Astrocyte (in vitro differentiated cells and primary cell): ENCODE data around the gene EMP1. TPM values are rescaled to one million over a fixed set of nuclear protein-coding genes. Genes with fewer than 3 reads are reported as not detected.

Experiments used
- DNase-seq: peaks from one replicate; pipeline ENCODE4 v3.0.0-alpha.2; 2010; ENCODE audit warnings: low read depth
- FAIRE-seq: peaks from 2 replicates; lab custom pipeline; 2011; peaks lifted over from hg19 to GRCh38; lab: Jason Lieb, UNC
- H2AFZ ChIP-seq: 2 replicates; pipeline ENCODE4 v1.6.0; 2012; ENCODE audit warnings: low read depth, low read length, inconsistent platforms
- H3K27ac ChIP-seq: 2 replicates; pipeline ENCODE4 v1.5.1; 2011; ENCODE audit warnings: low read depth, low read length, inconsistent platforms
- H3K27me3 ChIP-seq: 2 replicates; pipeline ENCODE4 v1.6.0; 2011; ENCODE audit warnings: low read length, inconsistent platforms; ENCODE audit not compliant: insufficient read depth
- H3K36me3 ChIP-seq: 2 replicates; pipeline ENCODE4 v1.5.1; 2011; ENCODE audit warnings: low read length, inconsistent platforms; ENCODE audit not compliant: insufficient read depth
- H3K4me1 ChIP-seq: 2 replicates; pipeline ENCODE4 v1.5.1; 2011; ENCODE audit warnings: low read length, inconsistent platforms; ENCODE audit not compliant: insufficient read depth
- H3K4me2 ChIP-seq: 2 replicates; pipeline ENCODE4 v1.6.0; 2012; ENCODE audit warnings: low read length, inconsistent platforms
- H3K4me3 ChIP-seq: 2 replicates; pipeline ENCODE4 v1.5.1; 2011; ENCODE audit warnings: low read depth, mild to moderate bottlenecking, low read length, inconsistent platforms; ENCODE audit not compliant: insufficient read depth
- H3K79me2 ChIP-seq: 2 replicates; pipeline ENCODE4 v1.6.0; 2012; ENCODE audit warnings: mild to moderate bottlenecking, low read length, inconsistent platforms; ENCODE audit not compliant: insufficient read depth
- H3K9ac ChIP-seq: 2 replicates; pipeline ENCODE4 v1.6.0; 2012; ENCODE audit warnings: mild to moderate bottlenecking, low read length, inconsistent platforms
- H3K9me3 ChIP-seq: 2 replicates; pipeline ENCODE4 v1.5.1; 2012; ENCODE audit warnings: low read depth, mild to moderate bottlenecking, low read length, inconsistent platforms; ENCODE audit not compliant: insufficient read depth
- H4K20me1 ChIP-seq: 2 replicates; pipeline ENCODE4 v1.6.0; 2012; ENCODE audit warnings: low read length, inconsistent platforms; ENCODE audit not compliant: insufficient read depth
- H3K27ac Mint-ChIP-seq: one replicate; pipeline ENCODE4 v1.8.0; 2021; ENCODE audit warnings: mild to moderate bottlenecking, mixed read lengths; ENCODE audit not compliant: unreplicated experiment
- H3K27me3 Mint-ChIP-seq: one replicate; pipeline ENCODE4 v1.8.0; 2021; ENCODE audit warnings: low read depth, mixed read lengths; ENCODE audit not compliant: unreplicated experiment
- H3K36me3 Mint-ChIP-seq: one replicate; pipeline ENCODE4 v1.8.0; 2021; ENCODE audit warnings: low read depth, mixed read lengths; ENCODE audit not compliant: unreplicated experiment
- H3K4me1 Mint-ChIP-seq: one replicate; pipeline ENCODE4 v1.8.0; 2021; ENCODE audit warnings: low read depth, mixed read lengths; ENCODE audit not compliant: unreplicated experiment
- H3K4me3 Mint-ChIP-seq: one replicate; pipeline ENCODE4 v1.8.0; 2021; ENCODE audit warnings: mild to moderate bottlenecking, moderate library complexity, mixed read lengths; ENCODE audit not compliant: unreplicated experiment
- H3K9me3 Mint-ChIP-seq: one replicate; pipeline ENCODE4 v1.8.0; 2021; ENCODE audit warnings: mild to moderate bottlenecking, mixed read lengths; ENCODE audit not compliant: unreplicated experiment
- CTCF ChIP-seq: IDR thresholded peaks from 2 replicates; pipeline ENCODE4 v1.5.1; 2011; ENCODE audit warnings: low read depth, mild to moderate bottlenecking, inconsistent platforms, low read length, moderate library complexity; ENCODE audit not compliant: insufficient read depth
- EZH2 ChIP-seq: IDR thresholded peaks from 2 replicates; pipeline ENCODE4 v1.6.1; 2012; ENCODE audit warnings: mild to moderate bottlenecking, low read length, inconsistent platforms; ENCODE audit not compliant: insufficient read depth
- total RNA-seq: library from RNA; stranded (reverse); gene quantifications from 2 replicates; pipeline ENCODE4 v1.2.1, GENCODE V29; 2021

EMP1 gene
- total RNA-seq, 1 donor from 2014 or later: 71.7 TPM

- Histone ChIP-seq H4K20me1 (no peaks in the 10 kb centered on the region), H3K9ac (no peak overlapping the region), H3K4me3 (no peak overlapping the region), H3K27me3 (no peaks in the 10 kb centered on the region), H3K4me2 (no peak overlapping the region), H3K36me3 (no peaks in the 10 kb centered on the region), H3K79me2 (no peaks in the 10 kb centered on the region), H2AFZ (no peak overlapping the region), H3K27ac (no peak overlapping the region), H3K4me1 (peaks cover 60% of the 10 kb centered on the region), H3K9me3 (no peaks in the 10 kb centered on the region)
- DNase-seq (no peak), FAIRE-seq (no peak)
- Mint-ChIP-seq H3K27ac (no peak overlapping the region), H3K27me3 (no peaks in the 10 kb centered on the region), H3K9me3 (no peaks in the 10 kb centered on the region), H3K4me3 (no peak overlapping the region), H3K4me1 (peaks cover 42% of the 10 kb centered on the region), H3K36me3 (no peaks in the 10 kb centered on the region)
- TF ChIP-seq EZH2 (no peak), CTCF (no peak)
Observed at GRCh38 chr12:13177906-13178305, 18.6 kb upstream of the EMP1 start.

- Histone ChIP-seq H3K79me2 (no peaks in the 10 kb centered on the region), H3K27me3 (no peaks in the 10 kb centered on the region), H3K4me2 (peak overlapping the region; percentile 61), H3K9me3 (no peaks in the 10 kb centered on the region), H3K27ac (peak overlapping the region; percentile 24), H3K9ac (peak overlapping the region; percentile 32), H3K36me3 (no peaks in the 10 kb centered on the region), H4K20me1 (no peaks in the 10 kb centered on the region), H3K4me1 (peaks cover 52% of the 10 kb centered on the region), H2AFZ (no peak overlapping the region), H3K4me3 (no peak overlapping the region)
- Mint-ChIP-seq H3K36me3 (no peaks in the 10 kb centered on the region), H3K9me3 (no peaks in the 10 kb centered on the region), H3K27me3 (no peaks in the 10 kb centered on the region), H3K4me3 (no peak overlapping the region), H3K27ac (no peak overlapping the region), H3K4me1 (peaks cover 36% of the 10 kb centered on the region)
- FAIRE-seq (no peak), DNase-seq (no peak)
- TF ChIP-seq EZH2 (no peak), CTCF (no peak)
Observed at GRCh38 chr12:13178568-13179210, 17.8 kb upstream of the EMP1 start.
